OCI-LY7 (cell line): ENCODE data around the gene ZFR2.

Source experiments
- EZH2phosphoT487 ChIP-seq: fragments of 200-600 bp; sonication (generic); IDR thresholded peaks from 2 replicates; pipeline ENCODE4 v1.6.1; 2018; ENCODE audit warnings: low read depth, borderline replicate concordance, mild to moderate bottlenecking, mixed run types, antibody characterized with exemption, low read length, moderate library complexity, mixed read lengths
- TF ChIP-seq, protein P1 (sequence below): fragments of 200-600 bp; sonication (generic); conservative IDR thresholded peaks from 2 replicates; pipeline ENCODE4 v1.5.1; 2014; ENCODE audit warnings: mild to moderate bottlenecking, antibody characterized with exemption, low read length, moderate library complexity, mixed read lengths

DNA sequence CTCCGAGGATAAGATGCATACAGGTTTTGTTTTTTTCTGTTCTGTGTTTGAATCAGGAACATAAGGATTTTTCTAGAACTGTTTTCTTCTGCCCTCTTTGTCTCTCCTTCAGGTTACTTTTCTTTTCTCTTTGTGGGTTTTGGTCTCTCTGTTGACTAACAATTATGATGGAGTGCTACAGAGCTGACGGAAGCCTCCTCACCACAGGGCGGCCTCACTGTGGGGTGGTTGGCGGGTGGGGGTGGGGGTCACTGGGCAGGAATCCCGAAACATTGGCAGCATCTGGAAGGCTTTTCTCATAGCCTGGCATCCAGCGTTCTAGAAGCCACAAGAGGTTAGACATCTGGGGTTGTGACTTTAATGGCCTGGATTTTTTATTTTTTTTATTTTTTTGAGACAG lies 70.7 kb downstream of the ZFR2 start:
- TF ChIP-seq, protein P1, sequence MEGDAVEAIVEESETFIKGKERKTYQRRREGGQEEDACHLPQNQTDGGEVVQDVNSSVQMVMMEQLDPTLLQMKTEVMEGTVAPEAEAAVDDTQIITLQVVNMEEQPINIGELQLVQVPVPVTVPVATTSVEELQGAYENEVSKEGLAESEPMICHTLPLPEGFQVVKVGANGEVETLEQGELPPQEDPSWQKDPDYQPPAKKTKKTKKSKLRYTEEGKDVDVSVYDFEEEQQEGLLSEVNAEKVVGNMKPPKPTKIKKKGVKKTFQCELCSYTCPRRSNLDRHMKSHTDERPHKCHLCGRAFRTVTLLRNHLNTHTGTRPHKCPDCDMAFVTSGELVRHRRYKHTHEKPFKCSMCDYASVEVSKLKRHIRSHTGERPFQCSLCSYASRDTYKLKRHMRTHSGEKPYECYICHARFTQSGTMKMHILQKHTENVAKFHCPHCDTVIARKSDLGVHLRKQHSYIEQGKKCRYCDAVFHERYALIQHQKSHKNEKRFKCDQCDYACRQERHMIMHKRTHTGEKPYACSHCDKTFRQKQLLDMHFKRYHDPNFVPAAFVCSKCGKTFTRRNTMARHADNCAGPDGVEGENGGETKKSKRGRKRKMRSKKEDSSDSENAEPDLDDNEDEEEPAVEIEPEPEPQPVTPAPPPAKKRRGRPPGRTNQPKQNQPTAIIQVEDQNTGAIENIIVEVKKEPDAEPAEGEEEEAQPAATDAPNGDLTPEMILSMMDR = no peak
- no peak for TF ChIP-seq EZH2phosphoT487
